ENCODE data around the gene PECR.

DNA sequence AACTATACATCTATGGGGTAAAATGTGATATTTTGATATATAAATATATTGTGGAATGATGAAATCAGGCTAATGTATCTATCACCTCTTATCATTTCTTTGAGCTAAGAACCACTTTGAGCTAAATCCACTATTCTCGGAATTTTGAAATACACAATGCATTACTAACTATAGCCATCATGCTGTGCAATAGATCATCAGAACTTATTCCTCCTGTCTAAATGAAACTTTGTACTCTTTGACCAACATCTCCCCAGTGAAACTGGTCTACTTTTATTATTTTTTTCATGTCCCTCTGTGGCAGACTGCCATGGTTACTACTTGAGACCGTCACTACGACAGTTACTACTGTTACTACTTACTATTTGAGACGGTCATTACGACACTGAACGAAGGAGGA, 11.4 kb downstream of the PECR start:
- TF ChIP-seq POLR2A (IDR thresholded peaks at IDR 0.05; ENCODE audit: low read depth, low read length) = no peak
- TF ChIP-seq POLR2AphosphoS5 (IDR thresholded peaks at IDR 0.05; ENCODE audit: low read depth, low read length) = no peak
- TF ChIP-seq PAX5 (IDR thresholded peaks at IDR 0.05; ENCODE audit: insufficient read depth, low read length, severe bottlenecking) = no peak
